GM21825 (cell line): ENCODE data around the gene CDPF1.

Source experiments
- ATAC-seq: cut with Tn5 transposase; IDR thresholded peaks from one replicate; pipeline ENCODE4 v1.9.1; 2021; ENCODE audit warnings: mild to moderate bottlenecking, moderate library complexity; ENCODE audit not compliant: unreplicated experiment

The CDPF1 gene

GRCh38 chr22:46250035-46250782 lies at the start of gene CDPF1:
Gene CDPF1, minus strand, starts transcription at chr22:46250293. Its CDS starts 2,009 bp downstream, at chr22:46248284.
- ATAC-seq, result peak; percentile 83

- no peak for ATAC-seq
Measured at GRCh38 chr22:46299101-46299500, 49.0 kb upstream of the CDPF1 start.

- ATAC-seq, result peak; percentile 14
Measured at GRCh38 chr22:46297151-46297812, 47.2 kb upstream of the CDPF1 start.

GRCh38 chr22:46296257-46297150 lies 46.4 kb upstream of the CDPF1 start, which contains the start of gene GTSE1:
Gene GTSE1, plus strand, starts transcription at chr22:46296870. Its CDS starts 531 bp downstream, at chr22:46297401.
- ATAC-seq, result peak; percentile 84

- no peak for ATAC-seq
Measured at GRCh38 chr22:46295277-46295971, 45.3 kb upstream of the CDPF1 start.

- no peak for ATAC-seq
Measured at GRCh38 chr22:46294784-46295183, 44.7 kb upstream of the CDPF1 start.

- ATAC-seq, result no peak
Measured at GRCh38 chr22:46293577-46294260, 43.6 kb upstream of the CDPF1 start.

- ATAC-seq, result no peak
Measured at GRCh38 chr22:46292732-46293131, 42.6 kb upstream of the CDPF1 start.

- ATAC-seq, result no peak
Measured at GRCh38 chr22:46292173-46292572, 42.1 kb upstream of the CDPF1 start.

GRCh38 chr22:46290843-46291785 lies 41.0 kb upstream of the CDPF1 start:
- ATAC-seq, result no peak

GRCh38 chr22:46290121-46290842 lies 40.2 kb upstream of the CDPF1 start:
- no peak for ATAC-seq

GRCh38 chr22:46289244-46289891 lies 39.3 kb upstream of the CDPF1 start:
- ATAC-seq, result no peak

GRCh38 chr22:46288846-46289243 lies 38.8 kb upstream of the CDPF1 start:
- ATAC-seq, result no peak

- peak; percentile 60 for ATAC-seq
Measured at GRCh38 chr22:46287873-46288751, 38.0 kb upstream of the CDPF1 start.

- ATAC-seq, result no peak
Measured at GRCh38 chr22:46286941-46287872, 37.1 kb upstream of the CDPF1 start.

- ATAC-seq, result no peak
Measured at GRCh38 chr22:46286006-46286405, 35.9 kb upstream of the CDPF1 start.
